GM19043 (cell line): Measurements from ENCODE around the gene LRCOL1.

Experiments used
- ATAC-seq: cut with Tn5 transposase; IDR thresholded peaks from one replicate; pipeline ENCODE4 v1.9.1; 2021; ENCODE audit warnings: low read depth; ENCODE audit not compliant: unreplicated experiment

The LRCOL1 gene

GRCh38 chr12:132637811-132638210 lies 27.4 kb upstream of the LRCOL1 start:
- no peak for ATAC-seq

- no peak for ATAC-seq
These were observed 24.9 kb upstream of the LRCOL1 start for GRCh38 chr12:132635076-132635955.

- no peak for ATAC-seq
These were observed 24.1 kb upstream of the LRCOL1 start for GRCh38 chr12:132634411-132634990.

- no peak for ATAC-seq
These were observed 23.5 kb upstream of the LRCOL1 start for GRCh38 chr12:132633901-132634300.

- ATAC-seq, result no peak
These were observed 23.0 kb upstream of the LRCOL1 start for GRCh38 chr12:132633398-132633797.

GRCh38 chr12:132632521-132633228 lies 22.3 kb upstream of the LRCOL1 start:
- no peak for ATAC-seq

- no peak for ATAC-seq
These were observed 21.3 kb upstream of the LRCOL1 start for GRCh38 chr12:132631666-132632065.

GRCh38 chr12:132630672-132631071 lies 20.3 kb upstream of the LRCOL1 start:
- no peak for ATAC-seq

GRCh38 chr12:132629330-132629729 lies 18.9 kb upstream of the LRCOL1 start:
- ATAC-seq, result no peak

- no peak for ATAC-seq
These were observed 15.5 kb upstream of the LRCOL1 start for GRCh38 chr12:132625731-132626430.

GRCh38 chr12:132624910-132625630 lies 14.7 kb upstream of the LRCOL1 start:
- no peak for ATAC-seq

GRCh38 chr12:132624186-132624855 lies 13.9 kb upstream of the LRCOL1 start:
- ATAC-seq, result no peak

- ATAC-seq, result no peak
These were observed 12.9 kb upstream of the LRCOL1 start for GRCh38 chr12:132623072-132623869.

- no peak for ATAC-seq
These were observed 12.2 kb upstream of the LRCOL1 start for GRCh38 chr12:132622437-132623071.

GRCh38 chr12:132621657-132622435 lies 11.5 kb upstream of the LRCOL1 start:
- no peak for ATAC-seq

- no peak for ATAC-seq
These were observed 10.7 kb upstream of the LRCOL1 start for GRCh38 chr12:132620899-132621656.
